Measurements from ENCODE around the gene THBS4. TPM values are rescaled to one million over a fixed set of nuclear protein-coding genes. Genes with fewer than 3 reads are reported as not detected.

The THBS4 gene
- total RNA-seq, 1 experiment from 2014 or later, result 0.82 TPM

DNA sequence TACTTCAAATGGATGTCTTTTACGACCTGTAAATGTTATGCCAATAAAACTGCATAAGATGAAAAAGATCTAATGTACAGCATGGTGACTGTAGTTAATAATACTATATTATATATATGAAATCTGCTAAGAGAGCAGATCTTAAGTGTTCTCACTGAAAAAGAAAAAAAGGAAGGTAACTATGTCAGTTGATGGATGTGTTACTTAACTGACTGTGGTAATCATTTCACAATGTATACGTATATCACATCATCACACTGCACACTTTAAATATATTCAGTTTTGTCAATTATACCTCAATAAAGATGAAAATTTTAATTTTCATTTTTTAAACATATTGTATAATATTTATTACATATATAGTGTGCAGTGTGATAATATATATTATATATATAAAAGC lies 31.9 kb downstream of the THBS4 start:
- TF ChIP-seq, protein P1, sequence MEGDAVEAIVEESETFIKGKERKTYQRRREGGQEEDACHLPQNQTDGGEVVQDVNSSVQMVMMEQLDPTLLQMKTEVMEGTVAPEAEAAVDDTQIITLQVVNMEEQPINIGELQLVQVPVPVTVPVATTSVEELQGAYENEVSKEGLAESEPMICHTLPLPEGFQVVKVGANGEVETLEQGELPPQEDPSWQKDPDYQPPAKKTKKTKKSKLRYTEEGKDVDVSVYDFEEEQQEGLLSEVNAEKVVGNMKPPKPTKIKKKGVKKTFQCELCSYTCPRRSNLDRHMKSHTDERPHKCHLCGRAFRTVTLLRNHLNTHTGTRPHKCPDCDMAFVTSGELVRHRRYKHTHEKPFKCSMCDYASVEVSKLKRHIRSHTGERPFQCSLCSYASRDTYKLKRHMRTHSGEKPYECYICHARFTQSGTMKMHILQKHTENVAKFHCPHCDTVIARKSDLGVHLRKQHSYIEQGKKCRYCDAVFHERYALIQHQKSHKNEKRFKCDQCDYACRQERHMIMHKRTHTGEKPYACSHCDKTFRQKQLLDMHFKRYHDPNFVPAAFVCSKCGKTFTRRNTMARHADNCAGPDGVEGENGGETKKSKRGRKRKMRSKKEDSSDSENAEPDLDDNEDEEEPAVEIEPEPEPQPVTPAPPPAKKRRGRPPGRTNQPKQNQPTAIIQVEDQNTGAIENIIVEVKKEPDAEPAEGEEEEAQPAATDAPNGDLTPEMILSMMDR (IDR thresholded peaks at IDR 0.05; ENCODE audit: unreplicated experiment), result no peak
- Mint-ChIP-seq H3K27ac (ENCODE audit: low read depth, unreplicated experiment) (no peak overlapping the region), H3K36me3 (ENCODE audit: insufficient read depth, unreplicated experiment) (no peaks in the 10 kb centered on the region), H3K4me1 (ENCODE audit: insufficient read depth, unreplicated experiment) (no peaks in the 10 kb centered on the region), H3K4me3 (ENCODE audit: unreplicated experiment) (no peak overlapping the region), H3K27me3 (ENCODE audit: insufficient read depth, unreplicated experiment) (no peaks in the 10 kb centered on the region), H3K9me3 (ENCODE audit: unreplicated experiment) (no peaks in the 10 kb centered on the region)
- ChIA-PET CTCF (no interaction called here), POLR2A (no interaction called here)
- BruUV-seq (replicated peaks), result no TSS peak
- intact Hi-C loops (cut with micrococcal nuclease), result no loop called here
- DNase-seq (ENCODE audit: unreplicated experiment), result no peak

DNA sequence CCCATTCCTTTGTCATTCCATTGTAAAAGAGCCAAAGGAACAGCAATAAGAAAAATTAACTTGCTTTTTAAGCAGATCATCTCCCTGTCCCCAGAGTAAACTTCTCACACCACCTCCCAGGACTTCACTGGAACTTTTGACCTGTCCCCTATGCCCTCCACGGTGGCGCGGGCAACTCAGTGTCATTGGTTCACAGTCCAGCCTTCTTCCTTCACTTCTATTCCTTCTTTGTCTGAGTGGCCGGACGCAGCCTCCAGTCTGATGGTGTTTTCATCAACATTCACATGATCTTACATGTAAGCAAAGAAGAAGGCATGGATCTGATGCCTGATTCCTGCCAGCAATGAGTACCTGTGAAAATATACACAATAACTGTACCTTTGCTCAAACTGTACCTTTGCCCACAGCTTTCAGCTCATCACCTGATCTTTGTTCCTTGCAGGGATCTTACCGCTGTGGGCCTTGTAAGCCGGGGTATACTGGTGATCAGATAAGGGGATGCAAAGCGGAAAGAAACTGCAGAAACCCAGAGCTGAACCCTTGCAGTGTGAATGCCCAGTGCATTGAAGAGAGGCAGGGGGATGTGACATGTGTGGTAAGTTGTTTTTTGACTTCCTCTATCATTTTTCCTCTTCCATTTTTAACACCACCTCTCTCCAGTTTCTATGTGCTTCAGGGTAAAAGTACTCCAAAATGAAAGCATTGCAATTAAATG lies 32.5 kb downstream of the THBS4 start:
- Mint-ChIP-seq H3K4me1 (ENCODE audit: insufficient read depth, unreplicated experiment) (peaks cover 3% of the 10 kb centered on the region), H3K4me3 (ENCODE audit: unreplicated experiment) (no peak overlapping the region), H3K27ac (ENCODE audit: low read depth, unreplicated experiment) (no peak overlapping the region), H3K36me3 (ENCODE audit: insufficient read depth, unreplicated experiment) (no peaks in the 10 kb centered on the region), H3K9me3 (ENCODE audit: unreplicated experiment) (no peaks in the 10 kb centered on the region), H3K27me3 (ENCODE audit: insufficient read depth, unreplicated experiment) (no peaks in the 10 kb centered on the region)
- no peak for DNase-seq (ENCODE audit: unreplicated experiment)
- TF ChIP-seq, protein P1 (IDR thresholded peaks at IDR 0.05; ENCODE audit: unreplicated experiment), result no peak
- BruUV-seq (replicated peaks), result no TSS peak
- intact Hi-C loops (cut with micrococcal nuclease), result no loop called here
- ChIA-PET POLR2A (interaction anchor here (0.6 kb wide), 1 partner anchor 448 kb away, joined by 3 read pairs; no protein-coding TSS in a partner anchor), CTCF (no interaction called here)

DNA sequence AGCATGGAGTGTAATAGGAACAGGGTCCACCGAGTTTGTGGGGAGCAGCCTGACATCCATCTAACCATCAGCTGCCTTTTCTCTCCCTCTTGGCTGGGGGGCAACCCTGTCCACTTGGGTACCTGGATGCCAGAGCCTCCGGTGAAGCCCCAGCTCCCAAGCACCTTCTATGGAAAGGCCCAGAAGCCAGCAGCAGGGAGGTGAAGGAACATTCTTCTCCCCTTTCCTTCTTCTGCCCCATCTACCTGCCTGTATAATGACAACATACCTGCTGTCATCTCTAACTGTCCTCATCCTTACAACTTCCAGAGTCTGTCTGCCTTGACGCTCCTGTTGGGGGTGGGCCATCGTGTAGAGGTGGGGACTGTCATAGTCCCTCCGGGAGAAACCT lies 33.1 kb downstream of the THBS4 start:
- Mint-ChIP-seq H3K4me1 (ENCODE audit: insufficient read depth, unreplicated experiment) (peaks cover 7% of the 10 kb centered on the region), H3K9me3 (ENCODE audit: unreplicated experiment) (no peaks in the 10 kb centered on the region), H3K27me3 (ENCODE audit: insufficient read depth, unreplicated experiment) (no peaks in the 10 kb centered on the region), H3K4me3 (ENCODE audit: unreplicated experiment) (no peak overlapping the region), H3K27ac (ENCODE audit: low read depth, unreplicated experiment) (no peak overlapping the region), H3K36me3 (ENCODE audit: insufficient read depth, unreplicated experiment) (no peaks in the 10 kb centered on the region)
- POLR2A ChIA-PET, result no interaction called here
- CTCF ChIA-PET, result no interaction called here
- intact Hi-C loops (cut with micrococcal nuclease), result no loop called here
- DNase-seq (ENCODE audit: unreplicated experiment), result no peak
- TF ChIP-seq, protein P1 (IDR thresholded peaks at IDR 0.05; ENCODE audit: unreplicated experiment), result no peak
- no TSS peak for BruUV-seq (replicated peaks)

DNA sequence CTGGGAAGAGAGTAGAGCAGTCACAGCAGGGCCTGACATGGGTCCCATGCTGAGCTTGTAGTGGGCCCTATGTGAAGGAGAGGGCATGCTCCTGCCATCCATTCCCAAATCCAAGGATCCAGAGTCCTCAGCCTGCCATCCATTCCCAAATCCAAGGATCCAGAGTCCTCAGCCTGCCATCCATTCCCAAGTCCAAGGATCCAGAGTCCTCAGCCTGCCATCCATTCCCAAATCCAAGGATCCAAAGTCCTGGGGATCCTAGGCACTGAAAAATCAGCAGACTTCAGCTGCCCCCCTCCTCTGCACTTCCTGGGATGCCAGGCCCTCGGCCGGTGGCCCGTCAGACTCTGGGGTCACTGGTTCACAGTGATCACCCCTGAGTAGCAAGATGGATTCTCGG lies 33.6 kb downstream of the THBS4 start:
- ChIA-PET POLR2A (no interaction called here), CTCF (interaction anchor here (1.0 kb wide), 1 partner anchor 16 kb away, joined by 3 read pairs; no protein-coding TSS in a partner anchor)
- Mint-ChIP-seq H3K27ac (ENCODE audit: low read depth, unreplicated experiment) (no peak overlapping the region), H3K4me1 (ENCODE audit: insufficient read depth, unreplicated experiment) (peaks cover 7% of the 10 kb centered on the region), H3K36me3 (ENCODE audit: insufficient read depth, unreplicated experiment) (no peaks in the 10 kb centered on the region), H3K9me3 (ENCODE audit: unreplicated experiment) (no peaks in the 10 kb centered on the region), H3K27me3 (ENCODE audit: insufficient read depth, unreplicated experiment) (no peaks in the 10 kb centered on the region), H3K4me3 (ENCODE audit: unreplicated experiment) (no peak overlapping the region)
- no peak for DNase-seq (ENCODE audit: unreplicated experiment)
- no TSS peak for BruUV-seq (replicated peaks)
- intact Hi-C loops (cut with micrococcal nuclease), result no loop called here
- TF ChIP-seq, protein P1 (IDR thresholded peaks at IDR 0.05; ENCODE audit: unreplicated experiment), result no peak

Measured in MCF 10A (cell line).